PC-9 (cell line): ENCODE data around the gene KLC4. TPM values are rescaled to one million over a fixed set of nuclear protein-coding genes. Genes with fewer than 3 reads are reported as not detected.

ENCODE experiments used
- BruUV-seq: library from RNA; stranded (reverse); fragments of 400-500 nt; replicated peaks from 2 replicates; lab custom pipeline; 2021; lab: Mats Ljungman, UMichigan
- CTCF ChIA-PET: fragments of 300-600 bp; sonication (Branson Sonifier 250); formaldehyde crosslinking; loops from one replicate; lab custom pipeline; 2022; ENCODE audit warnings: antibody characterized with exemption; lab: Charles Lee
- POLR2A ChIA-PET: fragments of 300-600 bp; sonication (Branson Sonifier 250); formaldehyde crosslinking; loops from one replicate; lab custom pipeline; 2022; ENCODE audit warnings: antibody characterized with exemption; ENCODE audit not compliant: unreplicated experiment; lab: Charles Lee
- DNase-seq, 2 experiments: peaks; one replicate each; pipeline versions ENCODE4 v3.0.0 to v3.0.0-alpha.2; 2015 to 2022; ENCODE audit warnings: mixed read lengths in 1 of 2
- H2AFZ ChIP-seq: fragments of 200-600 bp; sonication (generic); 2 replicates; pipeline ENCODE4 v1.8.1; 2017; ENCODE audit warnings: antibody characterized with exemption
- H3F3A ChIP-seq: fragments of 200-600 bp; sonication (generic); 2 replicates; pipeline ENCODE4 v1.8.1; 2017; ENCODE audit warnings: antibody characterized with exemption, mild to moderate bottlenecking, low read depth; ENCODE audit not compliant: insufficient read depth
- H3K27ac ChIP-seq: fragments of 200-600 bp; sonication (generic); 2 replicates; pipeline ENCODE4 v1.6.1; 2016; ENCODE audit warnings: mixed run types
- H3K27me3 ChIP-seq: fragments of 200-600 bp; sonication (generic); 2 replicates; pipeline ENCODE4 v1.6.1; 2016; ENCODE audit warnings: low read depth, mixed run types; ENCODE audit not compliant: insufficient read depth
- H3K36me3 ChIP-seq: fragments of 200-600 bp; sonication (generic); 2 replicates; pipeline ENCODE4 v1.6.1; 2016; ENCODE audit warnings: low read depth, mixed run types
- H3K4me1 ChIP-seq: fragments of 200-600 bp; sonication (generic); replicated peaks from 2 replicates; pipeline ENCODE4 v1.6.1; 2016; ENCODE audit warnings: mixed run types; ENCODE audit not compliant: insufficient read depth
- H3K4me2 ChIP-seq: fragments of 200-600 bp; sonication (generic); 2 replicates; pipeline ENCODE4 v1.6.1; 2017; ENCODE audit warnings: mixed run types
- H3K4me3 ChIP-seq: fragments of 200-600 bp; sonication (generic); 2 replicates; pipeline ENCODE4 v1.6.1; 2016; ENCODE audit warnings: mixed run types
- H3K79me2 ChIP-seq: fragments of 200-600 bp; sonication (generic); 2 replicates; pipeline ENCODE4 v1.6.1; 2017; ENCODE audit warnings: low read depth, mixed run types
- H3K9me2 ChIP-seq: fragments of 200-600 bp; sonication (generic); 2 replicates; pipeline ENCODE4 v1.8.1; 2017; ENCODE audit warnings: mild to moderate bottlenecking; ENCODE audit not compliant: insufficient read depth
- H3K9me3 ChIP-seq: fragments of 200-600 bp; sonication (generic); 2 replicates; pipeline ENCODE4 v1.8.1; 2016; ENCODE audit warnings: low read depth; ENCODE audit not compliant: insufficient read depth
- H4K20me1 ChIP-seq: fragments of 200-600 bp; sonication (generic); 2 replicates; pipeline ENCODE4 v1.8.1; 2017; ENCODE audit not compliant: insufficient read depth
- CTCF ChIP-seq: fragments of 200-600 bp; sonication (generic); conservative IDR thresholded peaks from 2 replicates; pipeline ENCODE4 v1.6.1; 2017; ENCODE audit warnings: mixed run types, antibody characterized with exemption, mild to moderate bottlenecking, moderate library complexity
- EZH2 ChIP-seq: fragments of 200-600 bp; sonication (generic); IDR thresholded peaks from 2 replicates; pipeline ENCODE4 v1.8.0; 2017; ENCODE audit warnings: antibody characterized with exemption, low read depth
- intact Hi-C: fragments of 100-400 bp; cut with micrococcal nuclease; formaldehyde crosslinking; loops from one replicate; pipeline ENCODE4 v1.10.0; 2022; ENCODE audit not compliant: unreplicated experiment
- total RNA-seq: library from RNA; stranded (reverse); gene quantifications from 2 replicates; pipeline ENCODE4 v1.2.3, GENCODE V29; 2021

KLC4 gene
- total RNA-seq, 1 experiment from 2014 or later = 46.2 TPM

- intact Hi-C loops = loop anchor here (2.0 kb wide), 1 partner anchor 43 kb away; the partner anchor contains the start of gene PTK7
- no peak overlapping the region for H2AFZ ChIP-seq
Measured at GRCh38 chr6:43120101-43120763, 60.8 kb downstream of the KLC4 start.

GRCh38 chr6:43120944-43121913 lies 61.8 kb downstream of the KLC4 start:
- no TSS peak for BruUV-seq
- Histone ChIP-seq H3K79me2 (peaks cover 61% of the 10 kb centered on the region), H3K9me3 (no peaks in the 10 kb centered on the region), H3K36me3 (no peaks in the 10 kb centered on the region), H2AFZ (0 out of 2 replicates have a peak overlapping the region, but pooled peaks have one; percentile 21), H3K4me3 (no peak overlapping the region), H3K27ac (peak overlapping the region; percentile 91), H3K27me3 (no peaks in the 10 kb centered on the region), H3K4me1 (peaks cover 32% of the 10 kb centered on the region), H3F3A (peaks cover 29% of the 10 kb centered on the region; the same call in 1 of the 2 replicates), H4K20me1 (no peaks in the 10 kb centered on the region), H3K4me2 (peak overlapping the region; percentile 80), H3K9me2 (no peaks in the 10 kb centered on the region)
- peak; percentile 70 to 94 for DNase-seq
- TF ChIP-seq EZH2 = no peak
- TF ChIP-seq CTCF = no peak
- intact Hi-C loops = loop anchor here (2.0 kb wide), 1 partner anchor 44 kb away; the partner anchor contains the start of gene PTK7
- CTCF ChIA-PET = no interaction called here
- POLR2A ChIA-PET = interaction anchor here (0.6 to 0.7 kb wide), 3 partner anchors 14 to 984 kb away, joined by 3 to 19 read pairs (median 5); no protein-coding TSS in a partner anchor

More at GRCh38 chr6:43120101-43120763, 60.8 kb downstream of the KLC4 start:
- peak overlapping the region; percentile 91 for H3K27ac ChIP-seq
- H3F3A ChIP-seq = peaks cover 24% of the 10 kb centered on the region; the same call in 1 of the 2 replicates
- no peaks in the 10 kb centered on the region for H3K9me3 ChIP-seq
- CTCF ChIA-PET = no interaction called here
- H3K27me3 ChIP-seq = no peaks in the 10 kb centered on the region
- no TSS peak for BruUV-seq
- no peaks in the 10 kb centered on the region for H4K20me1 ChIP-seq
- H3K9me2 ChIP-seq = no peaks in the 10 kb centered on the region
- POLR2A ChIA-PET = interaction anchor here (0.6 to 0.7 kb wide), 2 partner anchors 60 to 983 kb away, joined by 3 to 5 read pairs; no protein-coding TSS in a partner anchor
- H3K4me1 ChIP-seq = peaks cover 35% of the 10 kb centered on the region
- no peak overlapping the region for H3K4me3 ChIP-seq
- H3K4me2 ChIP-seq = peak overlapping the region; percentile 80
- no peak for TF ChIP-seq CTCF
- no peak for TF ChIP-seq EZH2
- H3K79me2 ChIP-seq = peaks cover 57% of the 10 kb centered on the region
- no peak for DNase-seq
- H3K36me3 ChIP-seq = no peaks in the 10 kb centered on the region

- H3F3A ChIP-seq = peaks cover 29% of the 10 kb centered on the region; the same call in 1 of the 2 replicates
- H2AFZ ChIP-seq = no peak overlapping the region
- peak overlapping the region; percentile 80 for H3K4me2 ChIP-seq
- H3K27me3 ChIP-seq = no peaks in the 10 kb centered on the region
- no peaks in the 10 kb centered on the region for H4K20me1 ChIP-seq
- H3K9me2 ChIP-seq = no peaks in the 10 kb centered on the region
- peaks cover 35% of the 10 kb centered on the region for H3K4me1 ChIP-seq
- no TSS peak for BruUV-seq
- peaks cover 58% of the 10 kb centered on the region for H3K79me2 ChIP-seq
- DNase-seq = no peak
- no peaks in the 10 kb centered on the region for H3K36me3 ChIP-seq
- no peaks in the 10 kb centered on the region for H3K9me3 ChIP-seq
- POLR2A ChIA-PET = no interaction called here
- intact Hi-C loops = no loop called here
- H3K27ac ChIP-seq = peak overlapping the region; percentile 91
- CTCF ChIA-PET = no interaction called here
- H3K4me3 ChIP-seq = no peak overlapping the region
- no peak for TF ChIP-seq EZH2
- TF ChIP-seq CTCF = no peak
Measured at GRCh38 chr6:43122146-43122545, 62.7 kb downstream of the KLC4 start.
